GM19193 (cell line): ENCODE results near the gene TMEM121.

Source experiments
- POLR2A ChIP-seq: IDR thresholded peaks from 4 replicates; pipeline ENCODE4 v1.6.1; 2011; ENCODE audit not compliant: insufficient read depth, insufficient read length; ENCODE audit errors: extremely low read depth

The TMEM121 gene

GRCh38 chr14:105500036-105500725, 26.2 kb upstream of the TMEM121 start:
- no peak for TF ChIP-seq POLR2A

- no peak for TF ChIP-seq POLR2A
Measured at GRCh38 chr14:105500726-105501101, 25.7 kb upstream of the TMEM121 start.

- TF ChIP-seq POLR2A, result no peak
Measured at GRCh38 chr14:105501504-105502291, 24.7 kb upstream of the TMEM121 start.

GRCh38 chr14:105502446-105503295, 23.7 kb upstream of the TMEM121 start:
- TF ChIP-seq POLR2A, result no peak

- TF ChIP-seq POLR2A, result no peak
Measured at GRCh38 chr14:105503296-105503640, 23.1 kb upstream of the TMEM121 start.

- no peak for TF ChIP-seq POLR2A
Measured at GRCh38 chr14:105503935-105504692, 22.3 kb upstream of the TMEM121 start.

- no peak for TF ChIP-seq POLR2A
Measured at GRCh38 chr14:105505101-105505500, 21.3 kb upstream of the TMEM121 start.

GRCh38 chr14:105507247-105507646, 19.1 kb upstream of the TMEM121 start:
- no peak for TF ChIP-seq POLR2A

- no peak for TF ChIP-seq POLR2A
Measured at GRCh38 chr14:105508069-105508468, 18.3 kb upstream of the TMEM121 start.

- no peak for TF ChIP-seq POLR2A
Measured at GRCh38 chr14:105508601-105509000, 17.8 kb upstream of the TMEM121 start.

GRCh38 chr14:105517096-105517495, 9.3 kb upstream of the TMEM121 start:
- TF ChIP-seq POLR2A, result no peak

GRCh38 chr14:105519946-105520698, 6.3 kb upstream of the TMEM121 start:
- TF ChIP-seq POLR2A, result no peak

- TF ChIP-seq POLR2A, result no peak
Measured at GRCh38 chr14:105525326-105525725, 1.1 kb upstream of the TMEM121 start.

- no peak for TF ChIP-seq POLR2A
Measured at GRCh38 chr14:105526776-105527380, 495 bp downstream of the TMEM121 start.

- TF ChIP-seq POLR2A, result no peak
Measured at GRCh38 chr14:105527381-105527825, 1.0 kb downstream of the TMEM121 start.
